ENCODE measurements around the gene MRPL36.

The MRPL36 gene

GRCh38 chr5:1772634-1773033 is 27.0 kb downstream of the MRPL36 start:
- TF ChIP-seq CTCF (IDR thresholded peaks at IDR 0.05; ENCODE audit: control insufficient read depth, extremely low read depth, insufficient read depth): peak; percentile 48
- DNase-seq (ENCODE audit: low read depth): peak; percentile 58
- no peak overlapping the region for H3K4me3 ChIP-seq (ENCODE audit: low read depth, low read length)

GRCh38 chr5:1771149-1772065 is 28.2 kb downstream of the MRPL36 start:
- no peak for TF ChIP-seq CTCF (IDR thresholded peaks at IDR 0.05; ENCODE audit: control insufficient read depth, extremely low read depth, insufficient read depth)
- no peak overlapping the region for H3K4me3 ChIP-seq (ENCODE audit: low read depth, low read length)
- no peak for DNase-seq (ENCODE audit: low read depth)

GRCh38 chr5:1770443-1770802 is 29.2 kb downstream of the MRPL36 start:
- TF ChIP-seq CTCF (IDR thresholded peaks at IDR 0.05; ENCODE audit: control insufficient read depth, extremely low read depth, insufficient read depth): no peak
- no peak overlapping the region for H3K4me3 ChIP-seq (ENCODE audit: low read depth, low read length)
- DNase-seq (ENCODE audit: low read depth): no peak

- TF ChIP-seq CTCF (IDR thresholded peaks at IDR 0.05; ENCODE audit: control insufficient read depth, extremely low read depth, insufficient read depth): no peak
- no peak for DNase-seq (ENCODE audit: low read depth)
- H3K4me3 ChIP-seq (ENCODE audit: low read depth, low read length): no peak overlapping the region
Observed at GRCh38 chr5:1769752-1770442, 29.7 kb downstream of the MRPL36 start.

GRCh38 chr5:1769017-1769640 is 30.5 kb downstream of the MRPL36 start:
- no peak for DNase-seq (ENCODE audit: low read depth)
- no peak overlapping the region for H3K4me3 ChIP-seq (ENCODE audit: low read depth, low read length)
- TF ChIP-seq CTCF (IDR thresholded peaks at IDR 0.05; ENCODE audit: control insufficient read depth, extremely low read depth, insufficient read depth): no peak

- no peak for DNase-seq (ENCODE audit: low read depth)
- H3K4me3 ChIP-seq (ENCODE audit: low read depth, low read length): no peak overlapping the region
- TF ChIP-seq CTCF (IDR thresholded peaks at IDR 0.05; ENCODE audit: control insufficient read depth, extremely low read depth, insufficient read depth): no peak
Observed at GRCh38 chr5:1768283-1769000, 31.2 kb downstream of the MRPL36 start.
